ENCODE results near the gene CNP. TPM values are rescaled to one million over a fixed set of nuclear protein-coding genes. Genes with fewer than 3 reads are reported as not detected.
A peak's percentile ranks its signal among the peaks of the same experiment; 100 is the strongest.

The CNP gene
- polyA plus RNA-seq (2013, experiment 1 of 2): 57.5 TPM
- polyA plus RNA-seq (2013, experiment 2 of 2): 48.9 TPM

DNA sequence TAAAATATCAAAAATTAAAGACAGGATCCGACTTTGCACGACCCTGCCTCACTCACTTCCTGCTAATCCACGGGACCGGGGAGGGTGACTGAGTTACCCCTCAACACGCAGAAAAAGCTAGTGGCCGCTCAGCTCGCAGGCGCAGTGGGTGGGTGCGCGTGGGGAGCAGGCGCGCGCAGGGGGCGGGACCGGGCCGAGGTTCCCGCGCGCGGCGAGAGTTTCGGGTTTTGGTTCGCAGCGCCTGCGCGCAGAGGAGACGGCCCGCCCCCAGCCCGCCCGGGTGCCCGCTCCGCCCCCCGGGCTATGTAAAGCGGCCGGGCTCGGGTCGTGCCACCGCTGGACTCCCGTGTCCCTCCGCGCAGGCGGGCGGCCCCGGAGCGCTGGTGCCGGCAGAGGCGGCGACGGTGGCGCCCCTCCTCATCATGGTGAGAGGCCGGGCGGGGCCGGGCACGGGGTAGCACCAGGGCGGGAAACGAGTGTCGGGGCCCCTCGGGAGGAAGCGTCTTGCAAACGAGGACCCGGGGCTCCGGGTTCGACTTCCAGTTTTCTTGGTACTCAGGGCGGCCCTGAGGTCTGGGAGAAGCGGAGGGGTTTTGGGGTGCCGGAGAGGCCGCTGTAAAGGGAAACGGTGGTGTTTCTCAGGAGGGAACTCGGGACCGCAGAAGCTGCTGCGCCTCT, at the start of gene CNP:
CNP (plus strand) TSS at position 333 of the 678 bp plus-strand sequence; CDS start at position 423, 90 bp downstream.
- 0 to 1% methylated on average over 49 to 58 of the region's 71 CpGs for WGBS, 2 experiments (ENCODE audit: insufficient coverage in 2 of 2)

DNA sequence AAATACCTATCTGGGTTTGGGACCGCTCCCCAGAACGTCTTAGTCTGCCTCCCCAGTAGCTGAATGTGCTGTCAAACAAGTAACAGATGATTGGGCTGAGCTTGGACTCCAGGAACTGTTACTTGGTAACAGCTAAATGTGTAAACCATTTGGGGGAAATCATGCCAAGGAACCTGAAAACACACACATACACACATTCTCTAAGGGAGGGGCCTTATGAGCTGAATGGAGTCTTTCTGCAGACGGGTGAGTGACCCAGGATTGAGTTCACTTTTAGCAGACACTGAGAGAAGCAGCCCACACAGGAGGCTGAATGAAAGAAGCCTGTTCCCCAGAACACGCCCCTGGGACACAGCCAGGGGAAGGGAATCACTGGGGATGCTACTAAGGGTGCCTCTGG, 49.4 kb upstream of the CNP start:
- WGBS, 2 experiments (ENCODE audit: insufficient coverage in 2 of 2): 29 to 46% methylated on average over 2 to 3 of the region's 4 CpGs
- Histone ChIP-seq H3K27ac (ENCODE audit: low read depth, low read length, severe bottlenecking) (no peak overlapping the region), H3K4me3 (ENCODE audit: extremely low read depth, insufficient read depth, low read length, poor library complexity, severe bottlenecking) (peak overlapping the region; percentile 100), H3K36me3 (ENCODE audit: control insufficient read depth, insufficient read depth, low read length) (peaks cover 49% of the 10 kb centered on the region), H3K9me3 (ENCODE audit: control insufficient read depth, low read length) (no peaks in the 10 kb centered on the region), H3K4me1 (ENCODE audit: control insufficient read depth, insufficient read depth, low read length, poor library complexity, severe bottlenecking) (peaks cover 31% of the 10 kb centered on the region)

More for the DNA sequence above, at the start of gene CNP:
- H3K4me1 ChIP-seq (ENCODE audit: control insufficient read depth, insufficient read depth, low read length, poor library complexity, severe bottlenecking): peaks cover 6% of the 10 kb centered on the region
- peak within 1 kb of the TSS; percentile 90 for H3K4me3 ChIP-seq (ENCODE audit: extremely low read depth, insufficient read depth, low read length, poor library complexity, severe bottlenecking)
- H3K9me3 ChIP-seq (ENCODE audit: control insufficient read depth, low read length): no peaks in the 10 kb centered on the region
- peaks cover 35% of the 10 kb centered on the region for H3K36me3 ChIP-seq (ENCODE audit: control insufficient read depth, insufficient read depth, low read length)
- H3K27ac ChIP-seq (ENCODE audit: low read depth, low read length, severe bottlenecking): peak within 1 kb of the TSS; percentile 60

DNA sequence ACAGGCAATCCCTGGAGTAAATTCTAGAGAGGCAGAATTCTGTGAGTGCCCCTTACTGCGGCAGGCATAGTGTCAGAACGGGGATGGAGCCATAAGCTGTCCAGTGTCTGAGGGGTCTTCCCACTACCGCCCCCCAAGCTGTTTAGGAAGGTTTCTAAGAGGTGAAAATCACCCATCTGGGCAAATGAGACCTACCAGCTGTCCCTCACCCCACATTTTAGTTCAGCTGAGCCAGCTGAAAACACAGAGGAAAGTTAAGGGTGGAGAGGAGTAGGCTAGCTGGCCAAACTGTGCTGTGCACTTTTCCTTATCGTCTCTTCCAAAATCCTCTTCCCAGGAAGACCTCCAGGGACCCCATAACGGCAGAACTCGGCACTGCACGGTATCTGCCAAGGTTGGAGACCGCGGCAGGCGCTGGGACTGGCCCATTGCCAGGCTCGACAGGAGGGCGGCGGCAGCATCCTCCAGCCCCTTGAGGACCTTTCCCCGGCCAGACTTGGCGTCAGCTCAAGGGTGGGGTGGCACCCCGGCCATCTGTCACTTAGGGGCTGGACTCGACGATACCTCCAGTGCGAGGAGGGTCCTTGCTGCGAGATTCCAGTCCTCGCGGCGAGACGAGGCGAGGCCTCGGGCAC, 48.8 kb upstream of the CNP start:
- peaks cover 31% of the 10 kb centered on the region for H3K4me1 ChIP-seq (ENCODE audit: control insufficient read depth, insufficient read depth, low read length, poor library complexity, severe bottlenecking)
- H3K9me3 ChIP-seq (ENCODE audit: control insufficient read depth, low read length): no peaks in the 10 kb centered on the region
- WGBS, 2 experiments (ENCODE audit: insufficient coverage in 2 of 2): 1 to 4% methylated on average over 21 to 25 of the region's 26 CpGs
- H3K36me3 ChIP-seq (ENCODE audit: control insufficient read depth, insufficient read depth, low read length): peaks cover 43% of the 10 kb centered on the region
- H3K4me3 ChIP-seq (ENCODE audit: extremely low read depth, insufficient read depth, low read length, poor library complexity, severe bottlenecking): peak overlapping the region; percentile 100
- H3K27ac ChIP-seq (ENCODE audit: low read depth, low read length, severe bottlenecking): peak overlapping the region; percentile 77

DNA sequence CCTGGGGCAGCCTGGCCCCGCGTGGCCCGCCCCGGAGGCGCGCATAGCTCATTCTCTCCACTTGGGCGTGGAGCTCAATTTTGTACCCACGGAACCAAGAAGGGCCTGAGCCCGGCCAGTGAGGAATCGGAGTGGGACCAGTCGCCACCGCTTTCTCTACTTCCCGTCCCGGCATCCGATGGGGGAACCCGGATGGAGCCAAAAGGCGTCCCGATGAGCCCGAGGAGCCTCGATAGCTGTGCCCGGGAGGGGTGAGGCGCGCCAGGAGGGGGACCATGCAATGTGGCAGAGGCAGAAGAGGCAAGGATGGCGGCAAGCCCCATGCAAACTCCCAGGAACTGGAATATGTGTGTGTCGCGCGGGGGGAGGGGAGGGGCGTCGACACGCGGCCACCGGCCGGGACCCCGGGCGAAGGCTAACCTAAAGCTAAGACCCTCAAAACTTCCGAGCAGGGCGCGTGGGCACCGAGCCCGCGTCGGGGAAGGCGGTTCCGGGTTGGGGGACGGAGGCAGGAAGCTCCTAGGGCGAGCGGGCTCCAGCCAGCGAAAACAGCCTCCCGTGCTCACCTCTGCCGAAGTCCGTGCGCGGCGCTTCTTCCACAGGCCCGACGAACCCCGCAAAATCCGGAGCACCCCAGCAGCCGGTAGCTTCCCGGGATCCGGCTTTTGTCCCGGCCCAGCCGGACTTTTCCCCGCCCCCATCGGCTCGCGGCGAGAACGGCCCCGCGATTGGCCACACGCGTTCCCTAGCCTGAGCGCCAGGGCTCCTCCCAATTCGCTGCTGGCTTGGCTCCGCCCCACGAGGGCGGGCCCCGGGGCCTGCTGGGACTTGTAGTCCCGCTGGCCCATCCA, 48.1 kb upstream of the CNP start, which contains the start of gene ACLY:
ACLY (minus strand) TSS at position 638 of the 851 bp plus-strand sequence. CDS start 5,078 bp downstream, outside the sequence.
- no peaks in the 10 kb centered on the region for H3K9me3 ChIP-seq (ENCODE audit: control insufficient read depth, low read length)
- peak within 1 kb of the TSS; percentile 100 for H3K4me3 ChIP-seq (ENCODE audit: extremely low read depth, insufficient read depth, low read length, poor library complexity, severe bottlenecking)
- 1% methylated on average over 70 to 74 of the region's 80 CpGs for WGBS, 2 experiments (ENCODE audit: insufficient coverage in 2 of 2)
- peaks cover 35% of the 10 kb centered on the region for H3K36me3 ChIP-seq (ENCODE audit: control insufficient read depth, insufficient read depth, low read length)
- peak within 1 kb of the TSS; percentile 84 for H3K27ac ChIP-seq (ENCODE audit: low read depth, low read length, severe bottlenecking)
- H3K4me1 ChIP-seq (ENCODE audit: control insufficient read depth, insufficient read depth, low read length, poor library complexity, severe bottlenecking): peaks cover 31% of the 10 kb centered on the region

- WGBS, 2 experiments (ENCODE audit: insufficient coverage in 2 of 2): 0 to 1% methylated on average over 10 to 30 of the region's 33 CpGs
- Histone ChIP-seq H3K4me1 (ENCODE audit: control insufficient read depth, insufficient read depth, low read length, poor library complexity, severe bottlenecking) (peaks cover 31% of the 10 kb centered on the region), H3K4me3 (ENCODE audit: extremely low read depth, insufficient read depth, low read length, poor library complexity, severe bottlenecking) (peak overlapping the region; percentile 100), H3K9me3 (ENCODE audit: control insufficient read depth, low read length) (no peaks in the 10 kb centered on the region), H3K36me3 (ENCODE audit: control insufficient read depth, insufficient read depth, low read length) (peaks cover 28% of the 10 kb centered on the region), H3K27ac (ENCODE audit: low read depth, low read length, severe bottlenecking) (peak overlapping the region; percentile 84)
These were observed 47.3 kb upstream of the CNP start for GRCh38 chr17:41919165-41919817.

DNA sequence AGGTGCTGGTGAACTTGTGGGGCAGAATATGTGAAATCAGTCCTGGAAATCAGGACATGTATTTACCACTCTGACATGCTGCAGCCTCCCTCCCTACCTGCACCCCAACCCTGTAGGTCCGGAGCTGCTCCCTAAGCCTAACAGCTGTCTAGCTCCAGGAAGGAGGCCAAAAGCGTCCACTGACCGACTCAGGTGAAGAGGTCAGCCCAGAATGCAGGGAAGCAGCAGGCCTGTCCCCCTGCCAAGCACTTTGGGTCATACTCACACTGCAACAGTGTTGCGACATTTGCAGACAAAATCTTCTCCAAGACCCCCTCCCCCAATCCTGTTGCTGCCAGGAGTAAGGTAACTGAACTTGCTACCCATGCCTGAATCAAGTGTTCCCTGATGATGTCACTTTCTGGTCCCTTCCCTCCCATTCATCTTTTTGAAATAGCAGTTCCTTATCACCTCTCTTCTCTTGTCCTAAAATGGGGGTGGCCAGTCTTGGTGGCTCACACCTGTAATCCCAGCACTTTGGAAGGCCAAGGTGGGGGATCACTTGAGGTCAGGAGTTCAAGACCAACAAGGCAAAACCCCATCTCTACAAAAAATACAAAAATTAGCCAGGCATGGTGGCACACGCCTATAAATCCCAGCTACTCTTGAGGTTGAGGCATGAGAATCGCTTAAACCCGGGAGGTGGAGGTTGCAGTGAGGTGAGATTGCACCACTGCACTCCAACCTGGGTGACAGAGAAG, 46.6 kb upstream of the CNP start:
- peak overlapping the region; percentile 84 for H3K27ac ChIP-seq (ENCODE audit: low read depth, low read length, severe bottlenecking)
- peaks cover 22% of the 10 kb centered on the region for H3K36me3 ChIP-seq (ENCODE audit: control insufficient read depth, insufficient read depth, low read length)
- 64 to 86% methylated on average over 5 to 7 of the region's 7 CpGs for WGBS, 2 experiments (ENCODE audit: insufficient coverage in 2 of 2)
- H3K4me1 ChIP-seq (ENCODE audit: control insufficient read depth, insufficient read depth, low read length, poor library complexity, severe bottlenecking): peaks cover 29% of the 10 kb centered on the region
- H3K9me3 ChIP-seq (ENCODE audit: control insufficient read depth, low read length): no peaks in the 10 kb centered on the region
- peak overlapping the region; percentile 100 for H3K4me3 ChIP-seq (ENCODE audit: extremely low read depth, insufficient read depth, low read length, poor library complexity, severe bottlenecking)

- Histone ChIP-seq H3K9me3 (ENCODE audit: control insufficient read depth, low read length) (no peaks in the 10 kb centered on the region), H3K4me3 (ENCODE audit: extremely low read depth, insufficient read depth, low read length, poor library complexity, severe bottlenecking) (no peak overlapping the region), H3K4me1 (ENCODE audit: control insufficient read depth, insufficient read depth, low read length, poor library complexity, severe bottlenecking) (peaks cover 23% of the 10 kb centered on the region), H3K36me3 (ENCODE audit: control insufficient read depth, insufficient read depth, low read length) (peaks cover 17% of the 10 kb centered on the region), H3K27ac (ENCODE audit: low read depth, low read length, severe bottlenecking) (no peak overlapping the region)
- 88 to 100% methylated on average over 5 of the region's 5 CpGs for WGBS, 2 experiments (ENCODE audit: insufficient coverage in 2 of 2)
These were observed 46.0 kb upstream of the CNP start for GRCh38 chr17:41920580-41920955.

DNA sequence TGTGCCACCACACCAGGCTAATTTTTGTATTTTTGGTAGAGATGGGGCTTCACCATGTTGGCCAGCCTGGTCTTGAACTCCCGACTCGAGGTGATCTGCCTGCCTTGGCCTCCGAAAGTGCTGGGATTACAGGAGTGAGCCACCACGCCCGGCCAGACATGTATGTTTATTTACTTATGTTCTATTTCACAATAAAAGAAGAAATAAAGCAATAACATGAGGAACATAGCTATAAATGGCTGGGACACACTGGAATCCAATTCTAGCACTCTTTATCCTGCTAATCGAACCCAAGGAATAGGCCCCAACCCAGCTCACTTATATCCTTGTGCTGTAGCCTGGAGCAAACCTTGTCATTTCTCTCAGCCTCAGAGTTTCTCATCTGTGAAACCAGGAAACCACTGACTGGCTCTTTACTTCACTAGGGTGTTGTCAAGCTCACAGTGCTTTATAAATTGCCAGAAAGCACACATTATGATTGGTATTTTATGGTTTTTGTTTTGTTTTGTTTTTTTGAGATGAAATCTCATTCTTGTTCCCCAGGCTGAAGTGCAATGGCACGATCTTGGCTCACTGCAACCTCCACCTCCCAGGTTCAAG, 40.5 kb upstream of the CNP start:
- no peak overlapping the region for H3K4me3 ChIP-seq (ENCODE audit: extremely low read depth, insufficient read depth, low read length, poor library complexity, severe bottlenecking)

GRCh38 chr17:41928693-41929251, 37.8 kb upstream of the CNP start:
- H3K9me3 ChIP-seq (ENCODE audit: control insufficient read depth, low read length): no peaks in the 10 kb centered on the region
- peaks cover 8% of the 10 kb centered on the region for H3K4me1 ChIP-seq (ENCODE audit: control insufficient read depth, insufficient read depth, low read length, poor library complexity, severe bottlenecking)
- H3K36me3 ChIP-seq (ENCODE audit: control insufficient read depth, insufficient read depth, low read length): no peaks in the 10 kb centered on the region
- no peak overlapping the region for H3K4me3 ChIP-seq (ENCODE audit: extremely low read depth, insufficient read depth, low read length, poor library complexity, severe bottlenecking)
- H3K27ac ChIP-seq (ENCODE audit: low read depth, low read length, severe bottlenecking): no peak overlapping the region
- 73 to 90% methylated on average over 3 to 4 of the region's 6 CpGs for WGBS, 2 experiments (ENCODE audit: insufficient coverage in 2 of 2)

More for the DNA sequence above, 40.5 kb upstream of the CNP start:
- Histone ChIP-seq H3K36me3 (ENCODE audit: control insufficient read depth, insufficient read depth, low read length) (no peaks in the 10 kb centered on the region), H3K4me1 (ENCODE audit: control insufficient read depth, insufficient read depth, low read length, poor library complexity, severe bottlenecking) (peaks cover 6% of the 10 kb centered on the region), H3K9me3 (ENCODE audit: control insufficient read depth, low read length) (no peaks in the 10 kb centered on the region), H3K27ac (ENCODE audit: low read depth, low read length, severe bottlenecking) (no peak overlapping the region)
- WGBS, 2 experiments (ENCODE audit: insufficient coverage in 2 of 2): 92 to 100% methylated on average over 1 of the region's 7 CpGs

All from mesodermal cell (in vitro differentiated cells).